Activated naive CD4-positive, alpha-beta T cell treated with anti-CD3 and anti-CD28 coated beads, Interleukin-2, amount 10 ng/mL, durations not matched to agents 7 days and 5 days (primary cell): ENCODE data around the gene EEF1A2.
"Not testable (repeated sequence)": the region's sequence is repeated elsewhere in the genome, so short reads cannot be mapped to it uniquely, and the experiment has no call there.

Experiments used
- CTCF ChIA-PET: fragments of 350-600 bp; sonication (Branson Sonifier 250); formaldehyde crosslinking; loops from one replicate; lab custom pipeline; 2021; ENCODE audit warnings: antibody characterized with exemption; lab: Charles Lee
- DNase-seq: peaks from one replicate; pipeline ENCODE4 v3.0.0-alpha.2; 2020
- H3K27ac Mint-ChIP-seq: one replicate; pipeline ENCODE4 v1.8.0; 2021; ENCODE audit warnings: mild to moderate bottlenecking, moderate library complexity, mixed read lengths
- H3K27me3 Mint-ChIP-seq: one replicate; pipeline ENCODE4 v1.8.0; 2021; ENCODE audit warnings: mild to moderate bottlenecking, mixed read lengths
- H3K36me3 Mint-ChIP-seq: one replicate; pipeline ENCODE4 v1.8.0; 2021; ENCODE audit warnings: mixed read lengths
- H3K4me1 Mint-ChIP-seq: one replicate; pipeline ENCODE4 v1.8.0; 2021; ENCODE audit warnings: mixed read lengths
- H3K4me3 Mint-ChIP-seq: one replicate; pipeline ENCODE4 v1.8.0; 2021; ENCODE audit warnings: mild to moderate bottlenecking, moderate library complexity, mixed read lengths
- H3K9me3 Mint-ChIP-seq: one replicate; pipeline ENCODE4 v1.8.0; 2021; ENCODE audit warnings: mixed read lengths

EEF1A2 gene

GRCh38 chr20:63484651-63485403 is 14.1 kb downstream of the EEF1A2 start:
- Mint-ChIP-seq H3K4me1 (no peaks in the 10 kb centered on the region), H3K4me3 (no peak overlapping the region), H3K36me3 (no peaks in the 10 kb centered on the region), H3K9me3 (no peaks in the 10 kb centered on the region), H3K27ac (no peak overlapping the region), H3K27me3 (peaks cover 71% of the 10 kb centered on the region)
- no peak for DNase-seq
- CTCF ChIA-PET: no interaction called here

GRCh38 chr20:63484236-63484635 is 14.6 kb downstream of the EEF1A2 start:
- CTCF ChIA-PET: no interaction called here
- no peaks in the 10 kb centered on the region for H3K9me3 Mint-ChIP-seq
- no peaks in the 10 kb centered on the region for H3K4me1 Mint-ChIP-seq
- DNase-seq: no peak
- H3K27me3 Mint-ChIP-seq: peaks cover 69% of the 10 kb centered on the region
- no peak overlapping the region for H3K27ac Mint-ChIP-seq
- no peaks in the 10 kb centered on the region for H3K36me3 Mint-ChIP-seq
- no peak overlapping the region for H3K4me3 Mint-ChIP-seq

- CTCF ChIA-PET: no interaction called here
- H3K27me3 Mint-ChIP-seq: peaks cover 66% of the 10 kb centered on the region
Measured at GRCh38 chr20:63483834-63484233, 15.0 kb downstream of the EEF1A2 start.

GRCh38 chr20:63482021-63482587 is 16.8 kb downstream of the EEF1A2 start:
- no peak for DNase-seq
- Mint-ChIP-seq H3K27me3 (peaks cover 66% of the 10 kb centered on the region), H3K9me3 (no peaks in the 10 kb centered on the region), H3K36me3 (no peaks in the 10 kb centered on the region), H3K4me3 (no peak overlapping the region), H3K27ac (no peak overlapping the region), H3K4me1 (no peaks in the 10 kb centered on the region)
- CTCF ChIA-PET: no interaction called here

More at GRCh38 chr20:63483834-63484233, 15.0 kb downstream of the EEF1A2 start:
- H3K36me3 Mint-ChIP-seq: no peaks in the 10 kb centered on the region
- H3K4me3 Mint-ChIP-seq: no peak overlapping the region
- H3K27ac Mint-ChIP-seq: no peak overlapping the region
- DNase-seq: no peak
- no peaks in the 10 kb centered on the region for H3K4me1 Mint-ChIP-seq
- H3K9me3 Mint-ChIP-seq: no peaks in the 10 kb centered on the region

GRCh38 chr20:63481503-63481902 is 17.4 kb downstream of the EEF1A2 start:
- Mint-ChIP-seq H3K4me1 (no peaks in the 10 kb centered on the region), H3K27me3 (peaks cover 68% of the 10 kb centered on the region), H3K4me3 (no peak overlapping the region), H3K36me3 (no peaks in the 10 kb centered on the region), H3K27ac (no peak overlapping the region), H3K9me3 (no peaks in the 10 kb centered on the region)
- CTCF ChIA-PET: no interaction called here
- no peak for DNase-seq

GRCh38 chr20:63479695-63480419 is 19.0 kb downstream of the EEF1A2 start:
- H3K36me3 Mint-ChIP-seq, CTCF ChIA-PET, H3K27ac Mint-ChIP-seq, DNase-seq, H3K9me3 Mint-ChIP-seq, H3K4me1 Mint-ChIP-seq, H3K4me3 Mint-ChIP-seq: not testable (repeated sequence)
- peaks cover 73% of the 10 kb centered on the region for H3K27me3 Mint-ChIP-seq

- Mint-ChIP-seq H3K4me3 (no peak overlapping the region), H3K4me1 (no peaks in the 10 kb centered on the region), H3K27me3 (peaks cover 83% of the 10 kb centered on the region), H3K27ac (no peak overlapping the region), H3K36me3 (no peaks in the 10 kb centered on the region), H3K9me3 (no peaks in the 10 kb centered on the region)
- CTCF ChIA-PET: no interaction called here
- DNase-seq: no peak
Measured at GRCh38 chr20:63478346-63479302, 20.3 kb downstream of the EEF1A2 start.

GRCh38 chr20:63477944-63478343 is 20.9 kb downstream of the EEF1A2 start:
- Mint-ChIP-seq H3K27me3 (peaks cover 83% of the 10 kb centered on the region), H3K9me3 (no peaks in the 10 kb centered on the region), H3K36me3 (no peaks in the 10 kb centered on the region), H3K27ac (no peak overlapping the region), H3K4me3 (no peak overlapping the region), H3K4me1 (no peaks in the 10 kb centered on the region)
- DNase-seq: no peak
- CTCF ChIA-PET: no interaction called here

- Mint-ChIP-seq H3K4me3 (no peak overlapping the region), H3K9me3 (no peaks in the 10 kb centered on the region), H3K27me3 (peaks cover 78% of the 10 kb centered on the region), H3K4me1 (no peaks in the 10 kb centered on the region), H3K27ac (no peak overlapping the region), H3K36me3 (no peaks in the 10 kb centered on the region)
- CTCF ChIA-PET: no interaction called here
- DNase-seq: no peak
Measured at GRCh38 chr20:63477061-63477616, 21.7 kb downstream of the EEF1A2 start.

- DNase-seq: peak; percentile 50
- H3K9me3 Mint-ChIP-seq: no peaks in the 10 kb centered on the region
- no peaks in the 10 kb centered on the region for H3K36me3 Mint-ChIP-seq
- no peak overlapping the region for H3K27ac Mint-ChIP-seq
- CTCF ChIA-PET: no interaction called here
- no peak overlapping the region for H3K4me3 Mint-ChIP-seq
- no peaks in the 10 kb centered on the region for H3K4me1 Mint-ChIP-seq
- H3K27me3 Mint-ChIP-seq: peaks cover 85% of the 10 kb centered on the region
Measured at GRCh38 chr20:63475209-63475608, 23.7 kb downstream of the EEF1A2 start.

- Mint-ChIP-seq H3K4me1 (no peaks in the 10 kb centered on the region), H3K27me3 (peaks cover 90% of the 10 kb centered on the region), H3K4me3 (no peak overlapping the region), H3K36me3 (no peaks in the 10 kb centered on the region), H3K9me3 (no peaks in the 10 kb centered on the region), H3K27ac (no peak overlapping the region)
- DNase-seq: no peak
- CTCF ChIA-PET: interaction anchor here (1.2 kb wide), 1 partner anchor 23 kb away, joined by 5 read pairs; no protein-coding TSS in a partner anchor
Measured at GRCh38 chr20:63473555-63474449, 25.1 kb downstream of the EEF1A2 start.

- no peaks in the 10 kb centered on the region for H3K4me1 Mint-ChIP-seq
- peaks cover 86% of the 10 kb centered on the region for H3K27me3 Mint-ChIP-seq
- no peak for DNase-seq
- H3K36me3 Mint-ChIP-seq: no peaks in the 10 kb centered on the region
- CTCF ChIA-PET: no interaction called here
- H3K9me3 Mint-ChIP-seq: no peaks in the 10 kb centered on the region
- H3K27ac Mint-ChIP-seq: no peak overlapping the region
- H3K4me3 Mint-ChIP-seq: no peak overlapping the region
Measured at GRCh38 chr20:63472862-63473390, 26.0 kb downstream of the EEF1A2 start.
